HEK293 (cell line): ENCODE measurements around the gene RHOT2.

Experiments used
- AEBP2 ChIP-seq: fragments of 450-650 bp; formaldehyde crosslinking; IDR thresholded peaks from 2 replicates; pipeline ENCODE4 v1.5.1; 2016; ENCODE audit warnings: missing biosample characterization, missing genetic modification characterization, borderline replicate concordance
- HOXD13 ChIP-seq: sonication (generic); formaldehyde crosslinking; IDR thresholded peaks from 2 replicates; pipeline ENCODE4 v1.8.0; 2022; ENCODE audit warnings: missing genetic modification reagents, borderline replicate concordance
- IKZF3 ChIP-seq: fragments of 450-650 bp; IDR thresholded peaks from 2 replicates; pipeline ENCODE4 v1.5.0; 2018; ENCODE audit warnings: missing biosample characterization, mild to moderate bottlenecking, missing genetic modification characterization, moderate library complexity
- KLF16 ChIP-seq: fragments of 450-650 bp; formaldehyde crosslinking; IDR thresholded peaks from 2 replicates; pipeline ENCODE4 v1.5.1; 2017; ENCODE audit warnings: missing biosample characterization, missing genetic modification characterization
- KLF7 ChIP-seq: fragments of 450-650 bp; formaldehyde crosslinking; IDR thresholded peaks from 2 replicates; pipeline ENCODE4 v1.5.1; 2016; ENCODE audit warnings: missing biosample characterization, missing genetic modification characterization, borderline replicate concordance
- RBAK ChIP-seq: fragments of 450-650 bp; formaldehyde crosslinking; IDR thresholded peaks from 2 replicates; pipeline ENCODE4 v1.5.1; 2016; ENCODE audit warnings: missing biosample characterization, missing genetic modification characterization
- ZBTB17 ChIP-seq: fragments of 450-650 bp; formaldehyde crosslinking; IDR thresholded peaks from 2 replicates; pipeline ENCODE4 v1.5.1; 2016; ENCODE audit warnings: missing biosample characterization, missing genetic modification characterization
- ZBTB20 ChIP-seq: fragments of 450-650 bp; formaldehyde crosslinking; IDR thresholded peaks from 2 replicates; pipeline ENCODE4 v1.5.1; 2016; ENCODE audit warnings: missing biosample characterization, missing genetic modification characterization
- ZNF148 ChIP-seq: fragments of 450-650 bp; formaldehyde crosslinking; IDR thresholded peaks from 2 replicates; pipeline ENCODE4 v1.5.0; 2017; ENCODE audit warnings: missing biosample characterization, missing genetic modification characterization, borderline replicate concordance
- ZNF174 ChIP-seq: fragments of 450-650 bp; formaldehyde crosslinking; IDR thresholded peaks from 2 replicates; pipeline ENCODE4 v1.5.0; 2017; ENCODE audit warnings: missing biosample characterization, mild to moderate bottlenecking, missing genetic modification characterization
- ZNF221 ChIP-seq: fragments of 450-650 bp; formaldehyde crosslinking; IDR thresholded peaks from 2 replicates; pipeline ENCODE4 v1.5.1; 2017; ENCODE audit warnings: missing biosample characterization, missing genetic modification characterization, borderline replicate concordance
- ZNF24 ChIP-seq: fragments of 450-650 bp; formaldehyde crosslinking; IDR thresholded peaks from 2 replicates; pipeline ENCODE4 v1.5.1; 2016; ENCODE audit warnings: missing biosample characterization, missing genetic modification characterization
- ZNF350 ChIP-seq: fragments of 450-650 bp; formaldehyde crosslinking; IDR thresholded peaks from 2 replicates; pipeline ENCODE4 v1.5.0; 2017; ENCODE audit warnings: missing biosample characterization, mild to moderate bottlenecking, missing genetic modification characterization
- ZNF423 ChIP-seq: fragments of 450-650 bp; formaldehyde crosslinking; IDR thresholded peaks from 2 replicates; pipeline ENCODE4 v1.5.1; 2016; ENCODE audit warnings: missing biosample characterization, missing genetic modification characterization
- ZNF473 ChIP-seq: fragments of 450-650 bp; formaldehyde crosslinking; IDR thresholded peaks from 2 replicates; pipeline ENCODE4 v1.5.1; 2017; ENCODE audit warnings: missing biosample characterization, missing genetic modification characterization
- ZNF530 ChIP-seq: fragments of 450-650 bp; formaldehyde crosslinking; IDR thresholded peaks from 2 replicates; pipeline ENCODE4 v1.5.1; 2016; ENCODE audit warnings: low read depth, missing biosample characterization, missing genetic modification characterization
- ZNF596 ChIP-seq: fragments of 450-650 bp; IDR thresholded peaks from 2 replicates; pipeline ENCODE4 v1.5.0; 2018; ENCODE audit warnings: missing biosample characterization, mild to moderate bottlenecking, missing genetic modification characterization, moderate library complexity
- ZNF600 ChIP-seq: fragments of 450-650 bp; formaldehyde crosslinking; IDR thresholded peaks from 2 replicates; pipeline ENCODE4 v1.5.1; 2016; ENCODE audit warnings: missing biosample characterization, missing genetic modification characterization
- ZNF623 ChIP-seq: fragments of 450-650 bp; formaldehyde crosslinking; IDR thresholded peaks from 2 replicates; pipeline ENCODE4 v1.5.1; 2016; ENCODE audit warnings: missing biosample characterization, missing genetic modification characterization
- ZNF658 ChIP-seq: fragments of 450-650 bp; formaldehyde crosslinking; IDR thresholded peaks from 2 replicates; pipeline ENCODE4; 2016; ENCODE audit warnings: missing biosample characterization, missing genetic modification characterization
- ZNF707 ChIP-seq: fragments of 450-650 bp; formaldehyde crosslinking; IDR thresholded peaks from 2 replicates; pipeline ENCODE4 v1.5.1; 2016; ENCODE audit warnings: missing biosample characterization, missing genetic modification characterization
- ZNF777 ChIP-seq: fragments of 450-650 bp; formaldehyde crosslinking; IDR thresholded peaks from 2 replicates; pipeline ENCODE4 v1.5.1; 2017; ENCODE audit warnings: missing biosample characterization, missing genetic modification characterization, borderline replicate concordance
- ZNF791 ChIP-seq: fragments of 450-650 bp; formaldehyde crosslinking; IDR thresholded peaks from 2 replicates; pipeline ENCODE4 v1.5.1; 2016; ENCODE audit warnings: missing biosample characterization, missing genetic modification characterization
- TF ChIP-seq, protein P1 (sequence below): fragments of 450-650 bp; formaldehyde crosslinking; IDR thresholded peaks from 2 replicates; pipeline ENCODE4 v1.5.1; 2016; ENCODE audit warnings: missing biosample characterization, missing genetic modification characterization
- TF ChIP-seq, protein P2 (sequence below): fragments of 450-650 bp; formaldehyde crosslinking; IDR thresholded peaks from 2 replicates; pipeline ENCODE4 v1.5.1; 2016; ENCODE audit warnings: missing biosample characterization, missing genetic modification characterization
- TF ChIP-seq, protein P3 (sequence below): IDR thresholded peaks from 2 replicates; pipeline ENCODE4 v1.6.1; 2011; ENCODE audit warnings: mild to moderate bottlenecking, low read depth, low read length, borderline replicate concordance
- TF ChIP-seq, protein P4 (sequence below): fragments of 450-650 bp; formaldehyde crosslinking; IDR thresholded peaks from 2 replicates; pipeline ENCODE4 v1.5.1; 2016; ENCODE audit warnings: missing biosample characterization, missing genetic modification characterization, borderline replicate concordance

RHOT2 gene

DNA sequence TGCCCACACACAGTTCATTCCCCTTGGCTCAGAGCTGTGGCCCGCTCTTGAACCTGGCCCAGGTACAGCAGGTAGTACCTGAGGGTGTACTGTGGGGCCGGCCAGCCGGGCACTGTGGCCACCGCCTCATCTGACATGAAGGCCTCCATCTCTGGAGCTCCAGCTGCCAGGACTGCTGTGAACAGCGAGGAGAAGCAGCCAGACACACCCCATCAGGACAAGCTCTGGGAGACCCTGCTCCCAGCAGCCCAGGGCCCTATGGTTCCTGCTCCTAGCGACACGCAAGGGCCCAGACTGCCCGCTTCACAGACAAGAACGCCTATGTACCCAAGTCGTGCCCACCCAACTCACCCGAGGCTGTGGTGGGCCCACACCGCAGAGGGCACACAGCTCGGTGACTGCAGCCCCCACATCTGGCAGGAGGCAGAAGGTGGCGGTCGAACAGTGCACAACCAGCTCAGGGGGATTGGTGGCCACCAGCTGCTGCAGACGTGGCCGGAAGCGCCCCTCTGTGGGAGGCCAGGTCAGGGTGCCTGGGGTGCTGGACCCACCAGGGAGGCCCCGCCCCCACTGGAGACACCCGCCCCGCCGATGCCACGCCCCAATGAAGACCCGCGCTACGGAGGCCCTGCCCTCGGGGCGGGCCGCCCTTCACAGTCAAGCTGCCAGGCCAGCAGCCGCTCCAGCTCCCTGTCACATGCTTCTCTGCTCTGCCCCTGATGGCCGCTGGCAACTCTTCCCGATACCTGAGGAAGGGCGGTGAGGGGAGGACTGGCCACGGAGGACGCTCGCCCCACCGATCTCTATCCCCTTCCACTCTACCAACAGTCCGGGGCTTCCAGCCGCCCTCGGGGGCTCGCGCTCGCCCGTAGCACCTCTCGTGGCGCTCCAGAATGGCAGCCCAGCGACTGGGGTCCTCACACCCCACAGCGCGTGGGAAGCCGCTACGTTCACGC is 11.2 kb downstream of the RHOT2 start (continued):
- TF ChIP-seq, protein P1, sequence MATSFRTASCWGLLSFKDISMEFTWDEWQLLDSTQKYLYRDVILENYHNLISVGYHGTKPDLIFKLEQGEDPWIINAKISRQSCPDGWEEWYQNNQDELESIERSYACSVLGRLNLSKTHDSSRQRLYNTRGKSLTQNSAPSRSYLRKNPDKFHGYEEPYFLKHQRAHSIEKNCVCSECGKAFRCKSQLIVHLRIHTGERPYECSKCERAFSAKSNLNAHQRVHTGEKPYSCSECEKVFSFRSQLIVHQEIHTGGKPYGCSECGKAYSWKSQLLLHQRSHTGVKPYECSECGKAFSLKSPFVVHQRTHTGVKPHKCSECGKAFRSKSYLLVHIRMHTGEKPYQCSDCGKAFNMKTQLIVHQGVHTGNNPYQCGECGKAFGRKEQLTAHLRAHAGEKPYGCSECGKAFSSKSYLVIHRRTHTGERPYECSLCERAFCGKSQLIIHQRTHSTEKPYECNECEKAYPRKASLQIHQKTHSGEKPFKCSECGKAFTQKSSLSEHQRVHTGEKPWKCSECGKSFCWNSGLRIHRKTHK (tag by site-specific recombination) = no peak
- TF ChIP-seq IKZF3 (tag by site-specific recombination) = peak; percentile 58; the same call in 1 of the 2 replicates
- peak; percentile 69; the same call in 1 of the 2 replicates for TF ChIP-seq ZNF423
- no peak for TF ChIP-seq ZNF221 (tag by site-specific recombination)
- 0 out of 2 replicates have a peak, but pooled peaks have one; percentile 57 for TF ChIP-seq ZNF24 (tag by site-specific recombination)
- TF ChIP-seq, protein P2, sequence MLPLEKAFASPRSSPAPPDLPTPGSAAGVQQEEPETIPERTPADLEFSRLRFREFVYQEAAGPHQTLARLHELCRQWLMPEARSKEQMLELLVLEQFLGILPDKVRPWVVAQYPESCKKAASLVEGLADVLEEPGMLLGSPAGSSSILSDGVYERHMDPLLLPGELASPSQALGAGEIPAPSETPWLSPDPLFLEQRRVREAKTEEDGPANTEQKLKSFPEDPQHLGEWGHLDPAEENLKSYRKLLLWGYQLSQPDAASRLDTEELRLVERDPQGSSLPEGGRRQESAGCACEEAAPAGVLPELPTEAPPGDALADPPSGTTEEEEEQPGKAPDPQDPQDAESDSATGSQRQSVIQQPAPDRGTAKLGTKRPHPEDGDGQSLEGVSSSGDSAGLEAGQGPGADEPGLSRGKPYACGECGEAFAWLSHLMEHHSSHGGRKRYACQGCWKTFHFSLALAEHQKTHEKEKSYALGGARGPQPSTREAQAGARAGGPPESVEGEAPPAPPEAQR = no peak
- peak; percentile 90 for TF ChIP-seq ZNF600 (tag by site-specific recombination)
- no peak for TF ChIP-seq RBAK (tag by site-specific recombination)
- TF ChIP-seq KLF16 (tag by site-specific recombination) = peak; percentile 79; the same call in 1 of the 2 replicates
- TF ChIP-seq ZNF707 = peak; percentile 31; the same call in 1 of the 2 replicates
- TF ChIP-seq HOXD13 (CRISPR knock-in tag) = no peak
- TF ChIP-seq ZBTB17 (tag by site-specific recombination) = peak; percentile 46
- TF ChIP-seq ZNF473 (tag by site-specific recombination) = no peak
- no peak for TF ChIP-seq AEBP2 (tag by site-specific recombination)
- no peak for TF ChIP-seq ZNF777 (tag by site-specific recombination)
- no peak for TF ChIP-seq ZBTB20
- TF ChIP-seq KLF7 = peak; percentile 75; the same call in 1 of the 2 replicates
- TF ChIP-seq ZNF791 = no peak
- no peak for TF ChIP-seq ZNF148 (tag by site-specific recombination)
- TF ChIP-seq ZNF596 (tag by site-specific recombination) = no peak
- no peak for TF ChIP-seq ZNF623 (tag by site-specific recombination)
- TF ChIP-seq, protein P3, sequence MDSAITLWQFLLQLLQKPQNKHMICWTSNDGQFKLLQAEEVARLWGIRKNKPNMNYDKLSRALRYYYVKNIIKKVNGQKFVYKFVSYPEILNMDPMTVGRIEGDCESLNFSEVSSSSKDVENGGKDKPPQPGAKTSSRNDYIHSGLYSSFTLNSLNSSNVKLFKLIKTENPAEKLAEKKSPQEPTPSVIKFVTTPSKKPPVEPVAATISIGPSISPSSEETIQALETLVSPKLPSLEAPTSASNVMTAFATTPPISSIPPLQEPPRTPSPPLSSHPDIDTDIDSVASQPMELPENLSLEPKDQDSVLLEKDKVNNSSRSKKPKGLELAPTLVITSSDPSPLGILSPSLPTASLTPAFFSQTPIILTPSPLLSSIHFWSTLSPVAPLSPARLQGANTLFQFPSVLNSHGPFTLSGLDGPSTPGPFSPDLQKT = no peak
- TF ChIP-seq ZNF174 (tag by site-specific recombination) = no peak
- TF ChIP-seq ZNF530 (tag by site-specific recombination) = no peak
- no peak for TF ChIP-seq ZNF658 (tag by site-specific recombination)
- TF ChIP-seq ZNF350 = no peak
- TF ChIP-seq, protein P4, sequence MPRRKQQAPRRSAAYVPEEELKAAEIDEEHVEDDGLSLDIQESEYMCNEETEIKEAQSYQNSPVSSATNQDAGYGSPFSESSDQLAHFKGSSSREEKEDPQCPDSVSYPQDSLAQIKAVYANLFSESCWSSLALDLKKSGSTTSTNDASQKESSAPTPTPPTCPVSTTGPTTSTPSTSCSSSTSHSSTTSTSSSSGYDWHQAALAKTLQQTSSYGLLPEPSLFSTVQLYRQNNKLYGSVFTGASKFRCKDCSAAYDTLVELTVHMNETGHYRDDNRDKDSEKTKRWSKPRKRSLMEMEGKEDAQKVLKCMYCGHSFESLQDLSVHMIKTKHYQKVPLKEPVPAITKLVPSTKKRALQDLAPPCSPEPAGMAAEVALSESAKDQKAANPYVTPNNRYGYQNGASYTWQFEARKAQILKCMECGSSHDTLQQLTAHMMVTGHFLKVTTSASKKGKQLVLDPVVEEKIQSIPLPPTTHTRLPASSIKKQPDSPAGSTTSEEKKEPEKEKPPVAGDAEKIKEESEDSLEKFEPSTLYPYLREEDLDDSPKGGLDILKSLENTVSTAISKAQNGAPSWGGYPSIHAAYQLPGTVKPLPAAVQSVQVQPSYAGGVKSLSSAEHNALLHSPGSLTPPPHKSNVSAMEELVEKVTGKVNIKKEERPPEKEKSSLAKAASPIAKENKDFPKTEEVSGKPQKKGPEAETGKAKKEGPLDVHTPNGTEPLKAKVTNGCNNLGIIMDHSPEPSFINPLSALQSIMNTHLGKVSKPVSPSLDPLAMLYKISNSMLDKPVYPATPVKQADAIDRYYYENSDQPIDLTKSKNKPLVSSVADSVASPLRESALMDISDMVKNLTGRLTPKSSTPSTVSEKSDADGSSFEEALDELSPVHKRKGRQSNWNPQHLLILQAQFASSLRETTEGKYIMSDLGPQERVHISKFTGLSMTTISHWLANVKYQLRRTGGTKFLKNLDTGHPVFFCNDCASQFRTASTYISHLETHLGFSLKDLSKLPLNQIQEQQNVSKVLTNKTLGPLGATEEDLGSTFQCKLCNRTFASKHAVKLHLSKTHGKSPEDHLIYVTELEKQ (tag by site-specific recombination) = no peak
